SK-N-SH (cell line): ENCODE data around the gene CELF4.

ENCODE experiments used
- MAX ChIP-seq: IDR thresholded peaks from 2 replicates; pipeline ENCODE4 v1.4.0; 2012; ENCODE audit warnings: low read depth
- POLR2AphosphoS5 ChIP-seq: IDR thresholded peaks from 2 replicates; pipeline ENCODE4 v1.6.1; 2012; ENCODE audit warnings: low read depth, low read length
- USF2 ChIP-seq: fragments of 150-350 bp; IDR thresholded peaks from 2 replicates; pipeline ENCODE4 v1.6.1; 2017; ENCODE audit warnings: antibody characterized with exemption, low read length, low read depth, borderline replicate concordance

GRCh38 chr18:37361335-37362157 lies 204.1 kb downstream of the CELF4 start:
- TF ChIP-seq MAX (no peak), USF2 (no peak), POLR2AphosphoS5 (no peak)
